Astrocyte of the spinal cord (primary cell): ENCODE results near the gene TBCE.
A peak's percentile ranks its signal among the peaks of the same experiment; 100 is the strongest.

ENCODE experiments used
- DNase-seq: peaks from one replicate; pipeline ENCODE4 v3.0.0; 2011; ENCODE audit warnings: low read depth, low spot score
- H3K4me3 ChIP-seq: 2 replicates; pipeline ENCODE4 v1.5.1; 2011; ENCODE audit warnings: low read depth, mild to moderate bottlenecking, low read length, moderate library complexity
- in situ Hi-C: cut with HindIII; loops from 2 replicates; pipeline ENCODE4 v1.10.0; 2017; ENCODE audit warnings: low sequenced_read_pairs
- TF ChIP-seq, protein P1 (sequence below): IDR thresholded peaks from 2 replicates; pipeline ENCODE4 v1.5.1; 2012; ENCODE audit warnings: low read depth, mild to moderate bottlenecking, low read length, inconsistent platforms

TBCE gene

DNA sequence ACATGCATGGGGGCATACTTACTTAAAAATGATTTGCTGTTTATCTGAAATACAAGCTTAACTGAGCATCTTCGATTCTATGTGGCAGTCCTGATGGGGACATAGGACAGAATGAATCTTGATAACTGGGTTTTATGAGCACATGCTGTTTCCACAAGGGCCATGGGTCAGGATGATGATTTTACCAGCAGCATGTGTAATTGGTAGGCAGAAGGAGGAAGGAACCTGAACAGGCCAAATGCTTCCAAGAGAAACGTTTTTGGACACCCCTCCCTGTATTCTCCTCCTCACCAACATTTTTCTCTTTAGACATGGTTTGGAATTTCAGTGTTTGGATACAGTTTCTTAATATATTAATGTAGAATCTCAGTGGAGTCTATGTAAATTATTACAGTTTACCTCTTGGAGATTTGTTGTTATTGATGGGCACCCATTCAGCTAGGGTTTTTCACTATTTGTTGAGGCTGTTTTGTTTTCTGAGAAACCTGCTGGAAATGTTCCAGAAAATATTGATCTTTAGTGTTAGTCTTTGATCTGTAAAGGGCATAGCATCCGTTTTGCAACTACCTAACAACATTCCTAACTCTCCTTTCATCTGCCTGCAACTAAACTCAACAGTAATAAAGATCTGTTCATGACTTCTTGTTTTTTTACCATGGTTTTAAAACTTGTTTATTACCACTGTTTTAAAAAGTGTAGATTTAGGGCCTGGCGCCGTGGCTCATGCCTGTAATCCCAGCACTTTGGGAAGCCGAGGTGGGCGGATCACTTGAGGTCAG, 42.0 kb downstream of the TBCE start:
- TF ChIP-seq, protein P1, sequence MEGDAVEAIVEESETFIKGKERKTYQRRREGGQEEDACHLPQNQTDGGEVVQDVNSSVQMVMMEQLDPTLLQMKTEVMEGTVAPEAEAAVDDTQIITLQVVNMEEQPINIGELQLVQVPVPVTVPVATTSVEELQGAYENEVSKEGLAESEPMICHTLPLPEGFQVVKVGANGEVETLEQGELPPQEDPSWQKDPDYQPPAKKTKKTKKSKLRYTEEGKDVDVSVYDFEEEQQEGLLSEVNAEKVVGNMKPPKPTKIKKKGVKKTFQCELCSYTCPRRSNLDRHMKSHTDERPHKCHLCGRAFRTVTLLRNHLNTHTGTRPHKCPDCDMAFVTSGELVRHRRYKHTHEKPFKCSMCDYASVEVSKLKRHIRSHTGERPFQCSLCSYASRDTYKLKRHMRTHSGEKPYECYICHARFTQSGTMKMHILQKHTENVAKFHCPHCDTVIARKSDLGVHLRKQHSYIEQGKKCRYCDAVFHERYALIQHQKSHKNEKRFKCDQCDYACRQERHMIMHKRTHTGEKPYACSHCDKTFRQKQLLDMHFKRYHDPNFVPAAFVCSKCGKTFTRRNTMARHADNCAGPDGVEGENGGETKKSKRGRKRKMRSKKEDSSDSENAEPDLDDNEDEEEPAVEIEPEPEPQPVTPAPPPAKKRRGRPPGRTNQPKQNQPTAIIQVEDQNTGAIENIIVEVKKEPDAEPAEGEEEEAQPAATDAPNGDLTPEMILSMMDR, result no peak
- no peak for DNase-seq
- in situ Hi-C loops, result no loop called here
- H3K4me3 ChIP-seq, result no peak overlapping the region

DNA sequence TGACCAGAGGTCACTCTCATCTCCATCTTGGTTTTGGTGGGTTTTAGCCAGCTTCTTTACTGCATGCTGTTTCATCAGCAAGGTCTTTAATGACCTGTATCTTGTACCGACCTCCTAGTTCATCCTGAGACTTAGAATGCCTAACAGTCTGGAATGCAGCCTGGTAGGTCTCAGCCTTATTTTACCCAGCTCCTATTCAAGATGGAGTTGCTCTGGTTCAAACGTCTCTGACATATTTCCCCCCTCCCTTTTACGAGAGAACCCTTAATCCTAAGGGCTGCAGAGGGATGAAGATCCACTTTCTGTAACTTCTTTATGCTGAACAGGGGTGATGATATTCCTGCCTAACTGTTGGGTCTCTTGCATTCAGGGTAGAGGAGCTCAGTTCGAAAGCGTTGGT, 43.2 kb downstream of the TBCE start:
- H3K4me3 ChIP-seq, result no peak overlapping the region
- DNase-seq, result no peak
- TF ChIP-seq, protein P1, result no peak
- in situ Hi-C loops, result no loop called here

DNA sequence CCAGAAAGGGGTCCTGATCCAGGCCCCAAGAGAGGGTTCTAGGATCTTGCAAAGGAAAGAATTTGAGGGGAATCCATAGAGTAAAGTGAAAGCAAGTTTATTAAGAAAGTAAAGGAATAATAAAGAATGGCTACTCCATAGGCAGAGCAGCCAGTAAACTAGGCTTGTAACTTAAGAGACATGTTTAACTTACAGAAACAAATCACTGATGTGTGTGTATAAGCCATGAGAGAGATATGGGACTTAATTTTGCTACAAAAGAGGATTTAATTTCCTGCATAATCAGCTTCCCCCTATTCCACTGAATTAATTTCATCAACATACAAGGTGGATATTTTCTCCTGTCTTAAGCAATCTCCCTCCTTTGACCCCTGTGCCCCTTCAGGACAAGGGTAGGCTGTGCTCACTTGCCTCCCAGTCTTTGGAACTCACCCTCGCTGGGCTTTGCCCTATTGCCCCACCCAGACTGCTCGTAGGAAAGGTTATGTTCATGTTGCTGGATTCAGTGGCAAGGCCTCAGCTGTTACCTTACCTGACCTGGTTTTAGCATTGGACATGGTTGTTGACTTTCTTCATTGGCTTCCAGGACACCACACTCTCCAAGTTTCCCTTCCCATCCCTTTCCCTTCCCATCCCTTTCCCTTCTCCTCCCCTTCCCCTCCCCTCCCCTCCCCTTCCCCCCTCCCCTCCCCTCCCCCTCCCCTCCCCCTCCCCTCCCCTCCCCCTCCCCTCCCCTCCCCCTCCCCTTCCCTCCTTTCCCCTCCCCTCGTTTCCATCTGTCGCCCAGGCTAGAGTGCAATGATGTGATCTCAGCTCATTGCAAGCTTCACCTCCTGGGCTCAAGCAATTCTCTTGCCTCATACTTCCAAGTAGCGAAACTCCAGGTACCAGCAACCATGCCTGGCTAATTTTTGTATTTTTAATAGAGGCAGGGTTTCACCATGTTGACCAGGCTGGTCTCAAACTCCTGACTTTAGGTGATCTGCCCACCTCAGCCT, 44.6 kb downstream of the TBCE start:
- in situ Hi-C loops, result no loop called here
- no peak for DNase-seq
- TF ChIP-seq, protein P1, result no peak
- no peak overlapping the region for H3K4me3 ChIP-seq

DNA sequence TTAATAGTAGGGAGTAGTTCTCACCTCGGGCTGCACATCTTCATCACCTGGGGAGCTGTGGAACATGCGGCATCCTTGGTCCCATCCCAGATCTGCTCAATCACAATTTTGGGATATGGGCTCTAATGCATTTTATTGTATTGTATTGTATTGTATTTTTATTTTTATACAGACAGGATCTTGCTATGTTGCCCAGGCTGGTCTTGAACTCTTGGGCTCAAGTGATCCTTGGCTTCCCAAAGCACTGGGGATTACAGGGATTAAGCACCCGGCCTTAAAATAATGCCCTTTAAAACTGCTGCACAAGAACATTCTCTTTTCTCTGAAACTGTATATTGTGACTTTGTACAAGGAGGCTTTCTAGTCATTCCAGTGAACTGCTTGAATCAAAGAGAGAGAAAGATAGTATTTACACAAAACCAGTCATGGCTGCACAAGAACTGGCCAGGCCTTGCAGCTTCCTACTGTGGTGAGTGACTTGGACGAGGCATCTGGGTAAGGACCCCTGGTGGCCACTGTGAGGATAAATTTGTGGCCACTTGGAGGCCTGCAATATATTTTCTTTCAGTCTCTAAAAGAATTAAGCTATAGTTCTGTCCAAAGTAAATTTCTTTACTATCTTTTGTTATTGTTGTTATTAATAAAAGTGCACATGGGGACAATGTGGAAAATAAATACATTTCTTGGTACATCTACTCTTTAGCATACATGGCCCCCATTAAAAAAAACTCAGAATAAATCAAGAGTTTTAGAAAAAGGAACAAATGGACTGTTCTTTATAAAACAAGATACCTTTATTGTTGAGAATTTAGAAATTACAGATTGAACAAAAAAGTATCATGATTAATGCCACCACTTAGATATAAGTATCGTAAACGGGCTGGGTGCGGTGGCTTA, 48.0 kb downstream of the TBCE start:
- TF ChIP-seq, protein P1, result peak; percentile 72
- in situ Hi-C loops, result no loop called here
- no peak overlapping the region for H3K4me3 ChIP-seq
- peak; percentile 84 for DNase-seq

DNA sequence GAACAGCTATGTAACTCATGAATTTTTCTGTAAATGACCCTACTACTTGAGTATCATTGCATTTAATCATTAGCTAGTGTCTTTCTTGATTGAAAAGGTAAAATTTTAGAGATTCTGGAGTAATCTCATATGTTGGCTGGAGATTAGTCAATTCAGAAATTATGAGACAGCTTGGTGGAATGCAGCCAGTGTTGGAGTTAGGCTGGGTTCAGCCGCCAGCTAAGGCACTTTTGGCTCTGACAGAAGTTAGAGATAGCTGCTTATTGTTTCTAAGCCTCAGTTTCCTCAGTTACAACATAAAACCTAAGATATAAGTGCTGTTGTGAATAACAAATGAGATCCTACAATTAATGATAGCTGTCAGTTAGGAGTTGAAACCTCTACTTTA, 49.4 kb downstream of the TBCE start:
- in situ Hi-C loops, result no loop called here
- TF ChIP-seq, protein P1, result no peak
- no peak overlapping the region for H3K4me3 ChIP-seq
- no peak for DNase-seq
